RCC 7860 (cell line): ENCODE data around the gene USP10.

Source experiments
- DNase-seq: peaks from one replicate; pipeline ENCODE4 v3.0.0-alpha.2; 2015; ENCODE audit warnings: low spot score
- FAIRE-seq: peaks from 2 replicates; lab custom pipeline; 2012; peaks lifted over from hg19 to GRCh38; lab: Jason Lieb, UNC

USP10 gene

GRCh38 chr16:84768061-84768807 is 68.4 kb downstream of the USP10 start:
- no peak for DNase-seq
- no peak for FAIRE-seq

GRCh38 chr16:84768808-84769197 is 69.0 kb downstream of the USP10 start:
- no peak for FAIRE-seq
- DNase-seq, result no peak

- DNase-seq (no peak), FAIRE-seq (no peak)
Measured at GRCh38 chr16:84769416-84769815, 69.6 kb downstream of the USP10 start.

- DNase-seq, result no peak
Measured at GRCh38 chr16:84773312-84773711, 73.5 kb downstream of the USP10 start.

GRCh38 chr16:84774810-84775209 is 75.0 kb downstream of the USP10 start:
- FAIRE-seq (no peak), DNase-seq (no peak)

More at GRCh38 chr16:84773312-84773711, 73.5 kb downstream of the USP10 start:
- FAIRE-seq, result no peak

- DNase-seq (no peak), FAIRE-seq (no peak)
Measured at GRCh38 chr16:84775262-84775810, 75.5 kb downstream of the USP10 start.

- no peak for FAIRE-seq
- no peak for DNase-seq
Measured at GRCh38 chr16:84777435-84777834, 77.6 kb downstream of the USP10 start.

- no peak for DNase-seq
- FAIRE-seq, result no peak
Measured at GRCh38 chr16:84778720-84779119, 78.9 kb downstream of the USP10 start.

- no peak for FAIRE-seq
- DNase-seq, result no peak
Measured at GRCh38 chr16:84780063-84780462, 80.3 kb downstream of the USP10 start.

- no peak for DNase-seq
- no peak for FAIRE-seq
Measured at GRCh38 chr16:84780544-84781376, 81.0 kb downstream of the USP10 start.

GRCh38 chr16:84782846-84783245 is 83.0 kb downstream of the USP10 start:
- no peak for FAIRE-seq
- no peak for DNase-seq

GRCh38 chr16:84785843-84786581 is 86.2 kb downstream of the USP10 start:
- no peak for DNase-seq
- FAIRE-seq, result no peak

GRCh38 chr16:84786605-84787262 is 86.9 kb downstream of the USP10 start:
- DNase-seq, result no peak
- FAIRE-seq, result no peak

- DNase-seq (no peak), FAIRE-seq (no peak)
Measured at GRCh38 chr16:84787263-84787622, 87.4 kb downstream of the USP10 start.

- FAIRE-seq (no peak), DNase-seq (no peak)
Measured at GRCh38 chr16:84788920-84789391, 89.2 kb downstream of the USP10 start.

- DNase-seq (no peak), FAIRE-seq (no peak)
Measured at GRCh38 chr16:84789431-84789830, 89.6 kb downstream of the USP10 start.

- FAIRE-seq (no peak), DNase-seq (no peak)
Measured at GRCh38 chr16:84790301-84790700, 90.5 kb downstream of the USP10 start.

- no peak for FAIRE-seq
- no peak for DNase-seq
Measured at GRCh38 chr16:84791088-84791487, 91.3 kb downstream of the USP10 start.

GRCh38 chr16:84791501-84791900 is 91.7 kb downstream of the USP10 start:
- DNase-seq (no peak), FAIRE-seq (no peak)

- no peak for FAIRE-seq
- DNase-seq, result no peak
Measured at GRCh38 chr16:84794186-84794585, 94.4 kb downstream of the USP10 start.

- DNase-seq (no peak), FAIRE-seq (no peak)
Measured at GRCh38 chr16:84794626-84795025, 94.8 kb downstream of the USP10 start.
